ENCODE measurements around the gene TINAG.

DNA sequence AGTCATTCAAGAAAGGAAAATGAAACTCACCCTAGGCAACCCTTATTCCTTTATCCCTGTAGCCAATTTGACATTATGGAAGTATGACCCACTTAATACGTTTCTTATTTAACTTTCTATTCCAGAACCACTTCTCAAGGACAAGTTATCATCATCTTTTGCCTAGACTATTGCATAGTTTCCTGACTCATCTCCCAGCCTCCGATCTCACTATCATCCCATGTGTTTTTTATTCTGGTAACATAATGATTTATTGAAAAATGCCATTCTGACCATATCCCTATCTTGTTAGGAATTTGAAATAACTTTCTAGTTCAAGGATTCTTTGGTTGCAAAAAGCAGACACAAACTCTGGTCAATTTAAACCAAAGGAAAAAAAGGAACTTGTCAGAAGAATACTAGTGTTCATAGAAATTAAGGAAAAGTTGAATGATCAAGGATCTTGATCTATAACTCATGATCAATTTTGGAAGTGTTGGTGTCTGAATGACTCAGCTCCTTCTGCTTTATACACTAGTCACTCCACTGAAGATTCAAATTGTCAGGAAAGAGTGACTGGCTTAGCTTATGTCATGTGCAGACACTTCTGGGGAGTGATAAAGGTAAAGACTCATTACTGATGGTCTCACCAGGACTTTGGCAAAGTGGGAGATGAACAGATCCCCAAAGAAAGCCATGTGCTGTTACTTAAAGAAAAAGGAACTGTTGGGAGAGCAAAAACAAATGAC lies 8.5 kb upstream of the TINAG start:
- TF ChIP-seq EZH2 (IDR thresholded peaks at IDR 0.05) (no peak), EZH2phosphoT487 (IDR thresholded peaks at IDR 0.05) (no peak)
- TF ChIP-seq, protein P1, sequence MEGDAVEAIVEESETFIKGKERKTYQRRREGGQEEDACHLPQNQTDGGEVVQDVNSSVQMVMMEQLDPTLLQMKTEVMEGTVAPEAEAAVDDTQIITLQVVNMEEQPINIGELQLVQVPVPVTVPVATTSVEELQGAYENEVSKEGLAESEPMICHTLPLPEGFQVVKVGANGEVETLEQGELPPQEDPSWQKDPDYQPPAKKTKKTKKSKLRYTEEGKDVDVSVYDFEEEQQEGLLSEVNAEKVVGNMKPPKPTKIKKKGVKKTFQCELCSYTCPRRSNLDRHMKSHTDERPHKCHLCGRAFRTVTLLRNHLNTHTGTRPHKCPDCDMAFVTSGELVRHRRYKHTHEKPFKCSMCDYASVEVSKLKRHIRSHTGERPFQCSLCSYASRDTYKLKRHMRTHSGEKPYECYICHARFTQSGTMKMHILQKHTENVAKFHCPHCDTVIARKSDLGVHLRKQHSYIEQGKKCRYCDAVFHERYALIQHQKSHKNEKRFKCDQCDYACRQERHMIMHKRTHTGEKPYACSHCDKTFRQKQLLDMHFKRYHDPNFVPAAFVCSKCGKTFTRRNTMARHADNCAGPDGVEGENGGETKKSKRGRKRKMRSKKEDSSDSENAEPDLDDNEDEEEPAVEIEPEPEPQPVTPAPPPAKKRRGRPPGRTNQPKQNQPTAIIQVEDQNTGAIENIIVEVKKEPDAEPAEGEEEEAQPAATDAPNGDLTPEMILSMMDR (IDR thresholded peaks at IDR 0.05): no peak
